HEK293 (cell line): Measurements from ENCODE around the gene ATP5F1D.

Experiments
- AEBP2 ChIP-seq: fragments of 450-650 bp; formaldehyde crosslinking; IDR thresholded peaks from 2 replicates; pipeline ENCODE4 v1.5.1; 2016; ENCODE audit warnings: missing biosample characterization, missing genetic modification characterization, borderline replicate concordance
- BCL11A ChIP-seq: fragments of 450-650 bp; formaldehyde crosslinking; IDR thresholded peaks from 2 replicates; pipeline ENCODE4 v1.5.1; 2016; ENCODE audit warnings: low read depth, missing biosample characterization, missing genetic modification characterization
- BCL11B ChIP-seq: fragments of 450-650 bp; formaldehyde crosslinking; IDR thresholded peaks from 2 replicates; pipeline ENCODE4 v1.5.1; 2016; ENCODE audit warnings: low read depth, missing biosample characterization, missing genetic modification characterization
- HIC1 ChIP-seq: fragments of 450-650 bp; formaldehyde crosslinking; IDR thresholded peaks from 2 replicates; pipeline ENCODE4 v1.5.1; 2016; ENCODE audit warnings: missing biosample characterization, missing genetic modification characterization
- HOXC10 ChIP-seq: sonication (generic); formaldehyde crosslinking; IDR thresholded peaks from 2 replicates; pipeline ENCODE4 v1.8.1; 2023; ENCODE audit warnings: mild to moderate bottlenecking, missing genetic modification reagents
- KLF1 ChIP-seq: fragments of 450-650 bp; formaldehyde crosslinking; IDR thresholded peaks from 2 replicates; pipeline ENCODE4 v1.5.1; 2016; ENCODE audit warnings: missing biosample characterization, missing genetic modification characterization
- KLF16 ChIP-seq: fragments of 450-650 bp; formaldehyde crosslinking; IDR thresholded peaks from 2 replicates; pipeline ENCODE4 v1.5.1; 2017; ENCODE audit warnings: missing biosample characterization, missing genetic modification characterization
- KLF8 ChIP-seq: fragments of 450-650 bp; formaldehyde crosslinking; IDR thresholded peaks from 2 replicates; pipeline ENCODE4 v1.5.1; 2016; ENCODE audit warnings: missing biosample characterization, missing genetic modification characterization
- KLF9 ChIP-seq: fragments of 450-650 bp; formaldehyde crosslinking; IDR thresholded peaks from 2 replicates; pipeline ENCODE4 v1.5.1; 2016; ENCODE audit warnings: missing biosample characterization, missing genetic modification characterization, low read depth
- PRDM10 ChIP-seq: fragments of 450-650 bp; formaldehyde crosslinking; IDR thresholded peaks from 2 replicates; pipeline ENCODE4 v1.5.1; 2016; ENCODE audit warnings: missing biosample characterization, missing genetic modification characterization
- SP2 ChIP-seq: fragments of 450-650 bp; formaldehyde crosslinking; IDR thresholded peaks from 2 replicates; pipeline ENCODE4 v1.5.1; 2016; ENCODE audit warnings: missing biosample characterization, missing genetic modification characterization
- SP3 ChIP-seq: fragments of 450-650 bp; formaldehyde crosslinking; IDR thresholded peaks from 2 replicates; pipeline ENCODE4 v1.5.1; 2016; ENCODE audit warnings: missing biosample characterization, missing genetic modification characterization
- SP7 ChIP-seq: fragments of 450-650 bp; formaldehyde crosslinking; IDR thresholded peaks from 2 replicates; pipeline ENCODE4 v1.5.1; 2016; ENCODE audit warnings: missing biosample characterization, missing genetic modification characterization
- ZBTB26 ChIP-seq: fragments of 450-650 bp; formaldehyde crosslinking; optimal IDR thresholded peaks from 2 replicates; pipeline ENCODE3; 2016; ENCODE audit warnings: missing biosample characterization, mild to moderate bottlenecking, missing genetic modification characterization
- ZEB2 ChIP-seq: fragments of 450-650 bp; formaldehyde crosslinking; IDR thresholded peaks from 2 replicates; pipeline ENCODE4 v1.5.1; 2016; ENCODE audit warnings: missing biosample characterization, missing genetic modification characterization
- ZFHX2 ChIP-seq: fragments of 450-650 bp; formaldehyde crosslinking; conservative IDR thresholded peaks from 2 replicates; pipeline ENCODE4 v1.5.1; 2016; ENCODE audit warnings: missing biosample characterization, missing genetic modification characterization
- ZIC2 ChIP-seq: fragments of 450-650 bp; formaldehyde crosslinking; IDR thresholded peaks from 2 replicates; pipeline ENCODE4 v1.5.1; 2016; ENCODE audit warnings: missing biosample characterization, missing genetic modification characterization
- ZNF146 ChIP-seq: fragments of 450-650 bp; formaldehyde crosslinking; IDR thresholded peaks from 2 replicates; pipeline ENCODE4 v1.5.1; 2016; ENCODE audit warnings: missing biosample characterization, missing genetic modification characterization
- ZNF202 ChIP-seq: fragments of 450-650 bp; formaldehyde crosslinking; IDR thresholded peaks from 2 replicates; pipeline ENCODE4 v1.5.1; 2016; ENCODE audit warnings: missing biosample characterization, missing genetic modification characterization, borderline replicate concordance
- ZNF274 ChIP-seq, 2 experiments: fragments of 200-500 bp in 1 of 2; fragments of 450-650 bp in 1 of 2; sonication (Bioruptor generic) in 1 of 2; formaldehyde crosslinking in 1 of 2; IDR thresholded peaks; 2 replicates each; pipeline versions ENCODE4 v1.5.1 to v1.6.1; 2014 to 2016; ENCODE audit warnings: borderline replicate concordance in 1 of 2, inconsistent platforms in 1 of 2, low read length in 1 of 2, missing biosample characterization in 1 of 2, missing genetic modification characterization in 1 of 2
- ZNF433 ChIP-seq: fragments of 450-650 bp; formaldehyde crosslinking; IDR thresholded peaks from 2 replicates; pipeline ENCODE4 v1.5.1; 2016; ENCODE audit warnings: missing biosample characterization, missing genetic modification characterization, low read depth
- ZNF473 ChIP-seq: fragments of 450-650 bp; formaldehyde crosslinking; IDR thresholded peaks from 2 replicates; pipeline ENCODE4 v1.5.1; 2017; ENCODE audit warnings: missing biosample characterization, missing genetic modification characterization
- ZNF530 ChIP-seq: fragments of 450-650 bp; formaldehyde crosslinking; IDR thresholded peaks from 2 replicates; pipeline ENCODE4 v1.5.1; 2016; ENCODE audit warnings: low read depth, missing biosample characterization, missing genetic modification characterization
- ZNF654 ChIP-seq: fragments of 450-650 bp; formaldehyde crosslinking; IDR thresholded peaks from 2 replicates; pipeline ENCODE4 v1.5.1; 2016; ENCODE audit warnings: low read depth, missing biosample characterization, missing genetic modification characterization
- ZNF660 ChIP-seq: fragments of 450-650 bp; IDR thresholded peaks from 2 replicates; pipeline ENCODE4 v1.5.1; 2018; ENCODE audit warnings: missing biosample characterization, mild to moderate bottlenecking, missing genetic modification characterization
- ZNF76 ChIP-seq: fragments of 450-650 bp; formaldehyde crosslinking; IDR thresholded peaks from 2 replicates; pipeline ENCODE4; 2016; ENCODE audit warnings: low read depth, missing biosample characterization, missing genetic modification characterization, borderline replicate concordance
- ZSCAN16 ChIP-seq: fragments of 450-650 bp; formaldehyde crosslinking; IDR thresholded peaks from 2 replicates; pipeline ENCODE4 v1.5.1; 2016; ENCODE audit warnings: missing biosample characterization, missing genetic modification characterization
- ZSCAN5A ChIP-seq: fragments of 450-650 bp; formaldehyde crosslinking; IDR thresholded peaks from 2 replicates; pipeline ENCODE4 v1.5.1; 2016; ENCODE audit warnings: missing biosample characterization, missing genetic modification characterization

Gene ATP5F1D

GRCh38 chr19:1205114-1206099 is 36.1 kb upstream of the ATP5F1D start, which contains the start of gene STK11 (continued):
- TF ChIP-seq AEBP2 (no peak), PRDM10 (tag by site-specific recombination) (peak; percentile 46), ZSCAN16 (no peak), HIC1 (tag by site-specific recombination) (peak; percentile 99), ZSCAN5A (tag by site-specific recombination) (0 out of 2 replicates have a peak, but pooled peaks have one; percentile 24), ZNF433 (tag by site-specific recombination) (no peak), ZNF654 (tag by site-specific recombination) (no peak), ZNF660 (peak; percentile 11; the same call in 1 of the 2 replicates), SP7 (peak; percentile 73), SP2 (tag by site-specific recombination) (peak; percentile 99), SP3 (tag by site-specific recombination) (peak; percentile 98), ZNF202 (tag by site-specific recombination) (no peak), HOXC10 (CRISPR knock-in tag) (no peak), ZNF146 (tag by site-specific recombination) (no peak), KLF1 (tag by site-specific recombination) (peak; percentile 43), KLF9 (tag by site-specific recombination) (peak; percentile 74), ZNF274 (IDR thresholded peaks at IDR 0.05; ENCODE audit: low read length) (no peak), ZNF274 (tag by site-specific recombination; IDR thresholded peaks at IDR 0.05; ENCODE audit: borderline replicate concordance) (no peak), ZNF530 (tag by site-specific recombination) (no peak), ZEB2 (tag by site-specific recombination) (peak; percentile 78), ZFHX2 (0 out of 2 replicates have a peak, but pooled peaks have one; percentile 4), KLF16 (tag by site-specific recombination) (peak; percentile 73; the same call in 1 of the 2 replicates), ZNF76 (0 out of 2 replicates have a peak, but pooled peaks have one; percentile 37), ZBTB26 (tag by site-specific recombination) (peak; percentile 82), BCL11B (tag by site-specific recombination) (peak; percentile 99), ZNF473 (tag by site-specific recombination) (no peak), BCL11A (tag by site-specific recombination) (peak; percentile 95), KLF8 (tag by site-specific recombination) (peak; percentile 67; the same call in 1 of the 2 replicates), ZIC2 (tag by site-specific recombination) (peak; percentile 30; the same call in 1 of the 2 replicates)
